GM19099 (cell line): Measurements from ENCODE around the gene TMEM81.

Experiments
- POLR2A ChIP-seq: IDR thresholded peaks from 3 replicates; pipeline ENCODE4 v1.6.1; 2011; ENCODE audit warnings: low read depth; ENCODE audit not compliant: insufficient read length; ENCODE audit errors: extremely low read depth

Gene TMEM81

DNA sequence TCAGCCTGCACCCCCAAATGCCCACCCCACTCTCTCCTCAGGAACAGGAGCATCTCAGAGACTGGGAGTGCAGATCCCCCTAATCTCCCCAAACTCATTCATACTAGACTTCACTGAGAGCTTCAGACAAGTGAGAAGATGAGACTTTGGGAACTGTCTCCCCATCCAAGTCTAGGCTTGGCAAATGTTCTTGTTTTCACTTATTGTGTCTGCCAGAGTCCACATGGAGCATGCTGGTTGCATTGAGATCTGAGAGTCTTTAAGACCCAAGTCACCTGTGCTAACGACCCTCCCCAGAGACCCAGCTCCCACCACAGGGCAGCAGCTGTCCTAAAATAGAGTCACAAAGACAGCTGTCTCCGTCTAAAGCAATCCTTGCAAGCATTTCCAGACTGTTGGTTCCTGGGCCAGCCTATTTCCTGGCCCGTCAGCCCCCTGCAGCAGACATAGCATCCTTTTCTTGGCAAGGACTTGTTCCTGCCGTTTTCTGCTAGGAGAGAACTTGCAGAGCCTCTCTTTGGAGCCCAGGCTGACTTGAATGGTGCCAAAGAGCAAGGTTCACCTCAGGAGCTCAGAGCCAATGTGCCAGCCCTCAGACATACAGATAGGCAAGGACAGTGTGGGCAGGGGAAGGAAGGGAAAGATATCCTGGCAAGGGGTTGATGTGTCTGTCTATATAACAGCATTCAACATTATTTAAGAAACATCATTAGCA, 43.1 kb downstream of the TMEM81 start:
- TF ChIP-seq POLR2A = no peak

DNA sequence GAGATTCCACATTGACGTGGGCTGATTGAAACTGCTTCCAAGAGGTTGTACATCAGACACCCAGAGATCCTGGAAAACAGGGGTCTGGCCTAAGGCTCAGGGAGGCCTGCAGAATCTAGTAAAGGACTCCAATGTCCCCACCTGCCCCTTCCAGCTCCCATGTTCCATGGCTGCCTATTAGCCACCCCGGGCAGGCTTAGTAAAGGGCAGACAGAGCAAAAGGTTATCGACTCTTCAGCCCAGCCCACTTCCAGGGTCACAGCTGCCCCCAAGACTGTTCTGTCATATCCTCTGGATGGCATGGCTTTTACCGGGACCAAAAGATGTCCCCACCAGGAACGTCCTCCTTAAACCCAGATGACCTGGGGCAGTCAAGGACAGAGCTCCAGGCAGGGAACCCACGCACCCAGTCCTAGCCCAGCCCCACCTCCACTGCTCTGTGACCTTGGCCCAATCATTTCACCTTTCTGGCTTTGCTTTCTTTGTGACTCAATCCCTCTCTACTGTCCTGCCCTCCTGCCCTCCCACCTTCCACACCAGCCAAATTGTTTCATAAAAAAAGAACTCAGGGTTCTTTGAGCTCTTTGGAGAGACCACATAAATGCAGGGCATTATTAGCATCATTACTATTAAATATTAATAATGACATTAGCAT, 46.0 kb downstream of the TMEM81 start:
- TF ChIP-seq POLR2A = no peak

DNA sequence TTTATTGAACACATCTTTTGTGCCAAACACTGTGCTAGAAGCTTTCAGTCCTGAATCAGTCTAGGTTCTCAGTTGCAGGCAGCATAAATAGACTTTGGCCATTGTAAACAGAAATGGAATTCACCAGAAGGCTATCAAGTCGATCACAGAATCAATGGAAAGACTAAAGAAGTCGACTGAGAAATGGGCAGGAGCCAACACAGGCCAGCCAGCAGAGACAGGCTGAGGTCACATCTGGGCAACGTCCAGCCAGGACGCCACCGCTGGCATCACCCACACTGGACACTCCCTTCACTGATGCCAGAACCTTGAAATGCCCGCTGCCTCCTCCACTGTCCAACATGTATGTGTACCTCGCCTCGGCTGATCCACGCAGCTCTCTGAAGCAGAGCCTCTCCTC, 46.7 kb downstream of the TMEM81 start:
- no peak for TF ChIP-seq POLR2A
